Prostate gland (tissue), 2 donors: ENCODE data around the gene B4GAT1. TPM values are rescaled to one million over a fixed set of nuclear protein-coding genes. Genes with fewer than 3 reads are reported as not detected.

Experiments
- DNase-seq: peaks from one replicate; pipeline ENCODE4 v3.0.0-alpha.2; 2019; ENCODE audit warnings: low spot score
- H3K27ac ChIP-seq, 2 donors: fragments of 200-600 bp; sonication (generic); 2 replicates each; pipeline ENCODE4 v1.5.1; 2017 to 2019
- H3K27me3 ChIP-seq: fragments of 200-600 bp; sonication (generic); replicated peaks from 2 replicates; pipeline ENCODE4 v1.5.1; 2019; ENCODE audit not compliant: insufficient read depth
- H3K36me3 ChIP-seq, 2 donors: fragments of 200-600 bp; sonication (generic); 1 replicate in 1 of 2; 2 replicates in 1 of 2; pipeline versions ENCODE4 v1.5.1 to v1.8.1; 2017 to 2019
- H3K4me1 ChIP-seq: fragments of 200-600 bp; sonication (generic); replicated peaks from 2 replicates; pipeline ENCODE4 v1.5.1; 2019
- H3K4me3 ChIP-seq, 2 donors: fragments of 200-600 bp; sonication (generic); 2 replicates each; pipeline ENCODE4 v1.5.1; 2017 to 2019
- H3K9me3 ChIP-seq: fragments of 200-600 bp; sonication (generic); 2 replicates; pipeline ENCODE4 v1.5.1; 2017
- CTCF ChIP-seq, 4 experiments: fragments of 200-600 bp in 2 of 4; fragments of 450-650 bp in 2 of 4; sonication (generic) in 2 of 4; IDR thresholded peaks; 1 replicate in 3 of 4; 2 replicates in 1 of 4; pipeline ENCODE4 v1.5.1; 2016 to 2019; ENCODE audit warnings: antibody characterized with exemption in 4 of 4, mild to moderate bottlenecking in 2 of 4, moderate library complexity in 2 of 4
- POLR2A ChIP-seq: fragments of 450-650 bp; IDR thresholded peaks from one replicate; pipeline ENCODE4 v1.6.1; 2016; ENCODE audit warnings: antibody characterized with exemption, mild to moderate bottlenecking
- POLR2AphosphoS5 ChIP-seq: sonication (generic); formaldehyde crosslinking; IDR thresholded peaks from one replicate; pipeline ENCODE4 v1.6.1; 2017; ENCODE audit warnings: antibody characterized with exemption
- WGBS: methylation state at CpG from one replicate; pipeline ENCODE4 v1.1.5; 2018; 5-methylcytosine and 5-hydroxymethylcytosine counted together
- intact Hi-C: fragments of 100-400 bp; cut with DNase I; formaldehyde crosslinking; loops from one replicate; pipeline ENCODE4 v1.14.2; 2022
- total RNA-seq, 2 donors: library from RNA; depleted of rRNA; stranded (reverse); fragments of >200 nt; gene quantifications; one replicate each; pipeline ENCODE4 v1.1.0, GENCODE V29; 2016

The B4GAT1 gene
- total RNA-seq, 2 donors from 2014 or later, result 47.0 to 64.9 TPM

GRCh38 chr11:66343176-66343575 lies 4.3 kb downstream of the B4GAT1 start:
- no peaks in the 10 kb centered on the region for H3K9me3 ChIP-seq
- H3K27ac ChIP-seq, result no peak overlapping the region
- no peak overlapping the region for H3K4me3 ChIP-seq
- no peak for DNase-seq
- WGBS, result 89% methylated on average over 8 of the region's 8 CpGs
- no peaks in the 10 kb centered on the region for H3K27me3 ChIP-seq
- intact Hi-C loops, result no loop called here
- peaks cover 13 to 24% of the 10 kb centered on the region in 2 donors for H3K36me3 ChIP-seq
- TF ChIP-seq POLR2AphosphoS5, result no peak
- TF ChIP-seq POLR2A, result no peak
- no peak for TF ChIP-seq CTCF (IDR thresholded peaks at IDR 0.05)
- H3K4me1 ChIP-seq, result peaks cover 13% of the 10 kb centered on the region

GRCh38 chr11:66341502-66342126 lies 5.8 kb downstream of the B4GAT1 start:
- H3K36me3 ChIP-seq, result peaks cover 13 to 24% of the 10 kb centered on the region in 2 donors
- H3K9me3 ChIP-seq, result no peaks in the 10 kb centered on the region
- WGBS, result 93% methylated on average over 21 of the region's 21 CpGs
- intact Hi-C loops, result no loop called here
- peaks cover 14% of the 10 kb centered on the region for H3K4me1 ChIP-seq
- H3K27me3 ChIP-seq, result no peaks in the 10 kb centered on the region
- no peak for DNase-seq
- H3K4me3 ChIP-seq, result no peak overlapping the region
- H3K27ac ChIP-seq, result no peak overlapping the region
- no peak for TF ChIP-seq POLR2A
- no peak for TF ChIP-seq CTCF (IDR thresholded peaks at IDR 0.05)
- TF ChIP-seq POLR2AphosphoS5, result no peak

- no peak overlapping the region for H3K4me3 ChIP-seq
- H3K36me3 ChIP-seq, result peaks cover 13 to 24% of the 10 kb centered on the region in 2 donors
- no peak for DNase-seq
- H3K27ac ChIP-seq, result no peak overlapping the region
- intact Hi-C loops, result no loop called here
- H3K27me3 ChIP-seq, result no peaks in the 10 kb centered on the region
- no peaks in the 10 kb centered on the region for H3K9me3 ChIP-seq
- TF ChIP-seq CTCF (IDR thresholded peaks at IDR 0.05) (no peak), POLR2A (no peak), POLR2AphosphoS5 (no peak)
- WGBS, result 94% methylated on average over 24 of the region's 28 CpGs
- peaks cover 9% of the 10 kb centered on the region for H3K4me1 ChIP-seq
These were observed 6.6 kb downstream of the B4GAT1 start for GRCh38 chr11:66340596-66341501.

- no peaks in the 10 kb centered on the region for H3K9me3 ChIP-seq
- intact Hi-C loops, result no loop called here
- peaks cover 13 to 24% of the 10 kb centered on the region in 2 donors for H3K36me3 ChIP-seq
- H3K4me3 ChIP-seq, result no peak overlapping the region
- peaks cover 12% of the 10 kb centered on the region for H3K4me1 ChIP-seq
- DNase-seq, result no peak
- no peaks in the 10 kb centered on the region for H3K27me3 ChIP-seq
- 80% methylated on average over 14 of the region's 14 CpGs for WGBS
- no peak overlapping the region for H3K27ac ChIP-seq
- TF ChIP-seq CTCF (IDR thresholded peaks at IDR 0.05) (no peak), POLR2A (no peak), POLR2AphosphoS5 (no peak)
These were observed 7.5 kb downstream of the B4GAT1 start for GRCh38 chr11:66339686-66340483.
